ENCODE data around the gene ZNF180.
"Not testable (repeated sequence)": the region's sequence is repeated elsewhere in the genome, so short reads cannot be mapped to it uniquely, and the experiment has no call there.

DNA sequence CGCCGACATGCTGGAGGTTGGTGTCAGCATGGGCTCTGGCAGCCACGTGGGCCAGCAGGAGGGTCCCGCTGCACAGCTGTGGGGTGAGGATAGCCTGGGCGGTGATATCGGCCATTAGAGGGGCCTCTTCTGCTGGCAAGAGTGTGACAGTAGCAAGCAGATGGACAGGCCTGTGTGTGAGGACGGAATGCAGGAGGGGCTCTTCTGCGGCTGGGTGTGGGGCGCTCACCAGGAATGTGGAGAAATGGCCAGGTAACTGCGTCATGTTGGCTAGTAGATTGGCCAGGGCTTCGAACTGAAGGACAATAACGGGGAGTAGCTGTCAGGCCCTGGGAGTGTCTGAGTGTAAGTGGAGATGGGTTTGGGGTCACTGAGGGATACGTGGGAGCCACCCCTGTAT is 44.3 kb downstream of the ZNF180 start:
- TF ChIP-seq, protein P1, sequence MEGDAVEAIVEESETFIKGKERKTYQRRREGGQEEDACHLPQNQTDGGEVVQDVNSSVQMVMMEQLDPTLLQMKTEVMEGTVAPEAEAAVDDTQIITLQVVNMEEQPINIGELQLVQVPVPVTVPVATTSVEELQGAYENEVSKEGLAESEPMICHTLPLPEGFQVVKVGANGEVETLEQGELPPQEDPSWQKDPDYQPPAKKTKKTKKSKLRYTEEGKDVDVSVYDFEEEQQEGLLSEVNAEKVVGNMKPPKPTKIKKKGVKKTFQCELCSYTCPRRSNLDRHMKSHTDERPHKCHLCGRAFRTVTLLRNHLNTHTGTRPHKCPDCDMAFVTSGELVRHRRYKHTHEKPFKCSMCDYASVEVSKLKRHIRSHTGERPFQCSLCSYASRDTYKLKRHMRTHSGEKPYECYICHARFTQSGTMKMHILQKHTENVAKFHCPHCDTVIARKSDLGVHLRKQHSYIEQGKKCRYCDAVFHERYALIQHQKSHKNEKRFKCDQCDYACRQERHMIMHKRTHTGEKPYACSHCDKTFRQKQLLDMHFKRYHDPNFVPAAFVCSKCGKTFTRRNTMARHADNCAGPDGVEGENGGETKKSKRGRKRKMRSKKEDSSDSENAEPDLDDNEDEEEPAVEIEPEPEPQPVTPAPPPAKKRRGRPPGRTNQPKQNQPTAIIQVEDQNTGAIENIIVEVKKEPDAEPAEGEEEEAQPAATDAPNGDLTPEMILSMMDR (IDR thresholded peaks at IDR 0.05): not testable (repeated sequence)
- TF ChIP-seq POLR2A (IDR thresholded peaks at IDR 0.05): not testable (repeated sequence)
